ENCODE data around the gene TCL1A. TPM values are rescaled to one million over a fixed set of nuclear protein-coding genes. Genes with fewer than 3 reads are reported as not detected.

Gene TCL1A
- total RNA-seq, 1 experiment from 2014 or later, result not detected

- Histone ChIP-seq H4K5ac (ENCODE audit: insufficient read length, low read depth, low read length) (no peak overlapping the region), H3K79me1 (ENCODE audit: insufficient read depth, low read depth, low read length, poor library complexity, severe bottlenecking) (no peaks in the 10 kb centered on the region), H3K9me3 (ENCODE audit: control insufficient read depth, low read depth, low read length) (no peaks in the 10 kb centered on the region), H3K23ac (ENCODE audit: insufficient read length, low read depth, low read length) (no peak overlapping the region), H2BK15ac (ENCODE audit: low read depth, low read length) (no peak overlapping the region), H3T11ph (ENCODE audit: low read length) (no peak overlapping the region), H3K9ac (ENCODE audit: extremely low read depth, insufficient read length, low read length) (no peak overlapping the region), H3K56ac (ENCODE audit: insufficient read length, low read depth, low read length) (no peak overlapping the region), H3K23me2 (ENCODE audit: insufficient read length, low read depth, low read length, poor library complexity, severe bottlenecking) (peaks cover 2% of the 10 kb centered on the region), H2BK5ac (ENCODE audit: insufficient read length, low read length) (no peak overlapping the region), H2BK12ac (ENCODE audit: insufficient read length, low read depth, low read length) (no peak overlapping the region), H3K27me3 (ENCODE audit: insufficient read depth, low read length) (no peaks in the 10 kb centered on the region; the same call in 1 of the 2 replicates), H3K4me1 (ENCODE audit: insufficient read depth, low read length) (peaks cover 8% of the 10 kb centered on the region; the same call in 1 of the 2 replicates), H2AK5ac (ENCODE audit: insufficient read length, low read length) (no peak overlapping the region), H2BK120ac (ENCODE audit: low read depth, low read length, poor library complexity, severe bottlenecking) (no peak overlapping the region), H3K4me2 (ENCODE audit: insufficient read depth, insufficient read length, low read length) (no peak overlapping the region), H2AFZ (ENCODE audit: low read length) (no peak overlapping the region), H3K18ac (ENCODE audit: insufficient read length, low read depth, low read length) (no peak overlapping the region), H3K27ac (ENCODE audit: insufficient read length, low read depth, low read length) (no peak overlapping the region), H3K14ac (ENCODE audit: insufficient read depth, low read length) (no peak overlapping the region), H4K20me1 (ENCODE audit: control insufficient read depth, insufficient read depth, insufficient read length) (no peaks in the 10 kb centered on the region), H2BK20ac (ENCODE audit: low read depth, low read length, poor library complexity, severe bottlenecking) (no peak overlapping the region), H4K8ac (replicated peaks; ENCODE audit: insufficient read length, low read depth, low read length) (peak overlapping the region; percentile 10), H3K4ac (ENCODE audit: low read depth, low read length) (no peak overlapping the region), H3K79me2 (ENCODE audit: insufficient read depth, low read length) (no peaks in the 10 kb centered on the region), H4K91ac (ENCODE audit: insufficient read length, low read depth, low read length) (no peak overlapping the region)
- H3K4me3 Mint-ChIP-seq, result no peak overlapping the region
- no peak for TF ChIP-seq CTCF (conservative IDR thresholded peaks at IDR 0.05)
- no peaks in the 10 kb centered on the region; a peak in 1 of 7 replicates for H3K36me3 Mint-ChIP-seq (ENCODE audit: insufficient read depth in 1 of 3, low read depth in 3 of 3)
- peaks cover 14 to 18% of the 10 kb centered on the region in 2 experiments for H3K4me1 Mint-ChIP-seq
- peak overlapping the region in 1 of 3 experiments; percentile 53; a peak in 1 of 7 replicates for H3K27ac Mint-ChIP-seq
- H3K9me3 Mint-ChIP-seq, result no peaks in the 10 kb centered on the region; a peak in 1 of 5 replicates
- WGBS (ENCODE audit: extremely low coverage, insufficient read length, low lambda C conversion rate), result no CpG with 5 or more reads among the region's 17 CpGs
- no peak for DNase-seq
- H3K27me3 Mint-ChIP-seq (ENCODE audit: low read depth), result peaks cover 72% of the 10 kb centered on the region
These were observed 3.8 kb downstream of the TCL1A start for GRCh38 chr14:95710106-95710505.

Measured in H9 (cell line).